Brain microvascular endothelial cell (primary cell): Measurements from ENCODE around the gene CRTC1.

ENCODE experiments used
- DNase-seq: peaks from one replicate; pipeline ENCODE4 v3.0.0-alpha.2; 2020
- H3K27ac ChIP-seq: fragments of 250-450 bp; sonication (Bioruptor Pico); 2 replicates; pipeline ENCODE4 v1.5.1; 2020; ENCODE audit warnings: mild to moderate bottlenecking, moderate library complexity
- H3K27me3 ChIP-seq: fragments of 250-450 bp; sonication (Bioruptor Pico); replicated peaks from 2 replicates; pipeline ENCODE4 v1.5.1; 2020; ENCODE audit warnings: mild to moderate bottlenecking
- H3K36me3 ChIP-seq: fragments of 250-450 bp; sonication (Bioruptor Pico); replicated peaks from 2 replicates; pipeline ENCODE4 v1.5.1; 2020; ENCODE audit warnings: mild to moderate bottlenecking
- H3K4me3 ChIP-seq: 2 replicates; pipeline ENCODE4 v1.5.1; 2011; ENCODE audit warnings: low read depth, mild to moderate bottlenecking, control low read depth, low read length, moderate library complexity
- in situ Hi-C: cut with HindIII; loops from 2 replicates; pipeline ENCODE4 v1.10.0; 2017; ENCODE audit warnings: low sequenced_read_pairs, low pct_ligation_motif_present
- TF ChIP-seq, protein P1 (sequence below): IDR thresholded peaks from 2 replicates; pipeline ENCODE4 v1.5.1; 2011; ENCODE audit warnings: low read depth, mild to moderate bottlenecking, moderate library complexity, low read length, control low read depth, inconsistent platforms; ENCODE audit errors: missing control alignments

Gene CRTC1

DNA sequence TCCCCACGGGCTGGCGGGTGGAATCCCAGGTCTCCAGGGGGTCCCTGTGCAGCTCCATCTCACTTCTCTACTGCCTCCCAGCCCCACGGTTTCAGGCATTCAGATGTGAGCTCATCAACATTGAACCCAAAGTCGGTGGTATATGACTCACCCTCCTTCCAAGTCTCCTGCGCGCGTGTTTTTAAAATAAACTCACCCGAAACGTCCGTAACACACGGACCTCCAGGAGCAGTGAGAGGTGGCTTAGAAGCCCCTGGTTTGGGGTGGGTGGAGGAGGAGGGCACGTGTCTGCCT, 14.0 kb upstream of the CRTC1 start:
- Histone ChIP-seq H3K36me3 (peaks cover 7% of the 10 kb centered on the region), H3K27ac (no peak overlapping the region), H3K27me3 (no peaks in the 10 kb centered on the region), H3K4me3 (no peak overlapping the region)
- DNase-seq: peak; percentile 51
- TF ChIP-seq, protein P1, sequence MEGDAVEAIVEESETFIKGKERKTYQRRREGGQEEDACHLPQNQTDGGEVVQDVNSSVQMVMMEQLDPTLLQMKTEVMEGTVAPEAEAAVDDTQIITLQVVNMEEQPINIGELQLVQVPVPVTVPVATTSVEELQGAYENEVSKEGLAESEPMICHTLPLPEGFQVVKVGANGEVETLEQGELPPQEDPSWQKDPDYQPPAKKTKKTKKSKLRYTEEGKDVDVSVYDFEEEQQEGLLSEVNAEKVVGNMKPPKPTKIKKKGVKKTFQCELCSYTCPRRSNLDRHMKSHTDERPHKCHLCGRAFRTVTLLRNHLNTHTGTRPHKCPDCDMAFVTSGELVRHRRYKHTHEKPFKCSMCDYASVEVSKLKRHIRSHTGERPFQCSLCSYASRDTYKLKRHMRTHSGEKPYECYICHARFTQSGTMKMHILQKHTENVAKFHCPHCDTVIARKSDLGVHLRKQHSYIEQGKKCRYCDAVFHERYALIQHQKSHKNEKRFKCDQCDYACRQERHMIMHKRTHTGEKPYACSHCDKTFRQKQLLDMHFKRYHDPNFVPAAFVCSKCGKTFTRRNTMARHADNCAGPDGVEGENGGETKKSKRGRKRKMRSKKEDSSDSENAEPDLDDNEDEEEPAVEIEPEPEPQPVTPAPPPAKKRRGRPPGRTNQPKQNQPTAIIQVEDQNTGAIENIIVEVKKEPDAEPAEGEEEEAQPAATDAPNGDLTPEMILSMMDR: no peak
- in situ Hi-C loops: no loop called here

DNA sequence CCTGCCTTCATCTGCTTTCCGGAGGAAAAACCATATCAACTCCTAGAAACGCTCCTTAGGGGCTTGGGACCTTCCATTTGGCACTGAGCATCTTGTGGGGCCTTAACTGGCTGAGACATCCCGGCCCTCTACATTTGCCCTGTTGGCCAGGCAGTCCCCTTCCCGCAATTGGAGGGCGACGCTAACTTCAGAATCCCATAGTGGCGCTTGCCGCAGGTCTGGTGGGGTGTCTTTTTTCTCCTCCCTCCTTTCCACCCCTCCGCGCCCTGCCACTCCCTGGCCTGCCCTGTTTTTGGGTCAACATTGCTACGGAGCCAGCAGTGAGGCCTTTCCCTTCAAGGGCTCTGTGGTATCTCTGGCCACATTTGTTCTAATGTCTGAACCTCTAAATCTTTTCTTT, 13.6 kb upstream of the CRTC1 start:
- TF ChIP-seq, protein P1: no peak
- Histone ChIP-seq H3K27me3 (no peaks in the 10 kb centered on the region), H3K36me3 (peaks cover 7% of the 10 kb centered on the region), H3K4me3 (no peak overlapping the region), H3K27ac (no peak overlapping the region)
- no peak for DNase-seq
- in situ Hi-C loops: no loop called here

DNA sequence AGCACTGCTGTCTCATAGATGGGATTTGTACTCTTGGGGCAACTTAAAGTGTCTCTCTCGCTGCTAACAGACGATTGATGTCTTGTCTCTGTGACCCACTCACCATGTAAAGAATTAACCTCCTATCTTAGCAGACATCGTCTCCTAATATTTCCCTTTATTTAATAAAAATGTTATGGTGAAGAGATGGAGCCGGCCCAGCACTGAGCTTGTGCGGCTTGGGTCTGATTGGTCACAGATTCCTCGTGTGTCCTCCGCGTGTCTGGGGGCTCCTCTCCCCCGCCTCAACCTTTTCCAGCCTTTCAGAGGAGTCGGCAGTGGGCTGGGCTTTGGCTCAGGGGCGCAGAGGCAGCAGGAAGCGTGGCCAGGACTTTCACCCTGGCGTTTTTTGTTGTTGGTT, 13.2 kb upstream of the CRTC1 start:
- TF ChIP-seq, protein P1: no peak
- in situ Hi-C loops: no loop called here
- no peak for DNase-seq
- Histone ChIP-seq H3K36me3 (peaks cover 7% of the 10 kb centered on the region), H3K4me3 (no peak overlapping the region), H3K27me3 (no peaks in the 10 kb centered on the region), H3K27ac (no peak overlapping the region)

DNA sequence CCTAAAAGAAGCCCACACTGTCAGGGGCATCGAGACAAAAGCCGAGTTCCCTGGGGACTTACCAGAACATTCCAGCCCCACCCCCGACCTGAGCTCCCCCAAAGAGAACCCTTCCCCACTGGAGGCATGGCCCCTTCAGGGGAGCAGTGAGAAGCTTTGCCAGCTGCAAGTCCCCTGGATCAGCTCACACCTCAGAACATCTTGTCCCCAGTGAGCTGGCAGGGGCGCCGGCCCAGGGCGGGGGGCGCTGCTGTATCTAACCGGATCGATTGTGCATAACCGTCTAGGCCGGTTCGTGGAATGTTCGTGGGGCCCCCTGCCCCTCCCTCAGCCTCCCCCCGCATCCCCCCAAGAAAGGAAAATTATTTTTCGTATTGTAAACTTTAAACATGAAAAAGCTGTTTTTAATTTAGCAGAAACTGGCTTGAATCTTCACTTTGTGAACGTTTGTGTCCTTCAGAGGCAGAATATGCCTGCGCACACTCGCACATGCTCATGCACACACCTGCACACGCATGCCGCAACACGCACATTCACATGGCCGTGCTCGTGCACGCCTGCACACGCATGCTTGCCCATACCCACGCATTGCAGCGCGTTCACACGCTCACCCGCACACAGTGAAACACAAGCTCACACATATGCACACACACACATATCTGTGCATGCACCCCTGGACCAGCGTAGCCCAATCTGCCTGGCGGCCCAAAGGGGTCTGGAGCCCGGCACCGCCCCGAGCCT, 12.0 kb upstream of the CRTC1 start:
- Histone ChIP-seq H3K36me3 (peaks cover 7% of the 10 kb centered on the region), H3K27me3 (no peaks in the 10 kb centered on the region), H3K4me3 (no peak overlapping the region), H3K27ac (no peak overlapping the region)
- in situ Hi-C loops: no loop called here
- TF ChIP-seq, protein P1: no peak
- DNase-seq: no peak

DNA sequence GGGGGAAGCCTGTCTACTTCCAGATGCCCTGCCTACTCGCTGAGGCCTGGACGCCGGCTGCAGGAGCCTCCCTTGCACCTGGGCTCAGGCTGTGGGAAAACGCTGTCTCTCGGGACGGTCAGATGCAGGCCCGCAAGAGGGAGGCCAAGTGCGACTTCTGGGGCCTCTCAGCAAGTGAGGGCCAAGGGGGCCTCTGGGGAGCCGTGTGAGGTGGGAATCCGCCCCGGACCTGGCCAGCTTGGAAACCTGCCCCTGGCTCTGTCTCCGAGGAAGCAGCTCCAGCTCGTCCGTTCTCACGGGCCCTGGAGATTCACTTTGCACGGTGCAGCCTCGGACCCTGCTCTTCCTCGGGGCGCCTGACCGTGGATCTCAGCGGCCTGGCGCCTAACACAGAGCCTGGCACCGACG, 11.4 kb upstream of the CRTC1 start:
- TF ChIP-seq, protein P1: no peak
- peaks cover 7% of the 10 kb centered on the region for H3K36me3 ChIP-seq
- no peak overlapping the region for H3K4me3 ChIP-seq
- H3K27ac ChIP-seq: no peak overlapping the region
- H3K27me3 ChIP-seq: no peaks in the 10 kb centered on the region
- in situ Hi-C loops: no loop called here
- no peak for DNase-seq
